Prostate gland (tissue), 2 donors: ENCODE data around the gene GALNS. TPM values are rescaled to one million over a fixed set of nuclear protein-coding genes. Genes with fewer than 3 reads are reported as not detected.

ENCODE experiments used
- DNase-seq: peaks from one replicate; pipeline ENCODE4 v3.0.0-alpha.2; 2019; ENCODE audit warnings: low spot score
- H3K27ac ChIP-seq, 2 donors: fragments of 200-600 bp; sonication (generic); 2 replicates each; pipeline ENCODE4 v1.5.1; 2017 to 2019
- H3K27me3 ChIP-seq: fragments of 200-600 bp; sonication (generic); replicated peaks from 2 replicates; pipeline ENCODE4 v1.5.1; 2019; ENCODE audit not compliant: insufficient read depth
- H3K36me3 ChIP-seq, 2 donors: fragments of 200-600 bp; sonication (generic); 1 replicate in 1 of 2; 2 replicates in 1 of 2; pipeline versions ENCODE4 v1.5.1 to v1.8.1; 2017 to 2019
- H3K4me1 ChIP-seq: fragments of 200-600 bp; sonication (generic); replicated peaks from 2 replicates; pipeline ENCODE4 v1.5.1; 2019
- H3K4me3 ChIP-seq, 2 donors: fragments of 200-600 bp; sonication (generic); 2 replicates each; pipeline ENCODE4 v1.5.1; 2017 to 2019
- H3K9me3 ChIP-seq: fragments of 200-600 bp; sonication (generic); 2 replicates; pipeline ENCODE4 v1.5.1; 2017
- POLR2A ChIP-seq: fragments of 450-650 bp; IDR thresholded peaks from one replicate; pipeline ENCODE4 v1.6.1; 2016; ENCODE audit warnings: antibody characterized with exemption, mild to moderate bottlenecking
- POLR2AphosphoS5 ChIP-seq: sonication (generic); formaldehyde crosslinking; IDR thresholded peaks from one replicate; pipeline ENCODE4 v1.6.1; 2017; ENCODE audit warnings: antibody characterized with exemption
- WGBS: methylation state at CpG from one replicate; pipeline ENCODE4 v1.1.5; 2018; 5-methylcytosine and 5-hydroxymethylcytosine counted together
- intact Hi-C: fragments of 100-400 bp; cut with DNase I; formaldehyde crosslinking; loops from one replicate; pipeline ENCODE4 v1.14.2; 2022
- total RNA-seq, 2 donors: library from RNA; depleted of rRNA; stranded (reverse); fragments of >200 nt; gene quantifications; one replicate each; pipeline ENCODE4 v1.1.0, GENCODE V29; 2016
- TF ChIP-seq, protein P1 (sequence below), 4 experiments: fragments of 200-600 bp in 2 of 4; fragments of 450-650 bp in 2 of 4; sonication (generic) in 2 of 4; IDR thresholded peaks; 1 replicate in 3 of 4; 2 replicates in 1 of 4; pipeline ENCODE4 v1.5.1; 2016 to 2019; ENCODE audit warnings: antibody characterized with exemption in 4 of 4, mild to moderate bottlenecking in 2 of 4, moderate library complexity in 2 of 4

The GALNS gene
- total RNA-seq, 2 donors from 2014 or later, result 20.4 to 75.1 TPM

DNA sequence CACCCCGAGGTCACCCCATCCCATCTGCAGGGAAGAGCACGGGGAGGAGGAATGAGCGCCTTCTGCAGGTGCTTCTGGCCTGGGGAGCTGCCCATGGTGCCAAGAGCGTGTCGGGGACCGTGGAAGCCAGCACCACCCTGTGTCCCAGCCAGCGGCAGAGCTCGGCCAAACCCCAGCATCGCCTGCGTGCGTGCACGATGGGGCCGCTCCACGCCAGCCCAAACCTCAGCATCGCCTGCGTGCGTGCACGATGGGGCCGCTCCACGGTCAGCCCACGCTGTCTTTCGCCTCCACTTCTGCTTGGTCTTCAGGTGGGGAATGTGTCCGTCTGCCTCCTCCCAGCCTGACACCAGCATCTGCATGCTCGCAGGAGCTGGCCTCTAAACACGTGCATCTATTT lies 13.9 kb downstream of the GALNS start:
- 90% methylated on average over 25 of the region's 25 CpGs for WGBS
- peaks cover 0 to 7% of the 10 kb centered on the region in 2 donors for H3K36me3 ChIP-seq
- no peaks in the 10 kb centered on the region for H3K4me1 ChIP-seq
- no peak for DNase-seq
- H3K4me3 ChIP-seq, result no peak overlapping the region
- intact Hi-C loops, result no loop called here
- H3K27ac ChIP-seq, result no peak overlapping the region
- H3K9me3 ChIP-seq, result no peaks in the 10 kb centered on the region
- no peaks in the 10 kb centered on the region for H3K27me3 ChIP-seq
- TF ChIP-seq POLR2A, result no peak
- TF ChIP-seq, protein P1, sequence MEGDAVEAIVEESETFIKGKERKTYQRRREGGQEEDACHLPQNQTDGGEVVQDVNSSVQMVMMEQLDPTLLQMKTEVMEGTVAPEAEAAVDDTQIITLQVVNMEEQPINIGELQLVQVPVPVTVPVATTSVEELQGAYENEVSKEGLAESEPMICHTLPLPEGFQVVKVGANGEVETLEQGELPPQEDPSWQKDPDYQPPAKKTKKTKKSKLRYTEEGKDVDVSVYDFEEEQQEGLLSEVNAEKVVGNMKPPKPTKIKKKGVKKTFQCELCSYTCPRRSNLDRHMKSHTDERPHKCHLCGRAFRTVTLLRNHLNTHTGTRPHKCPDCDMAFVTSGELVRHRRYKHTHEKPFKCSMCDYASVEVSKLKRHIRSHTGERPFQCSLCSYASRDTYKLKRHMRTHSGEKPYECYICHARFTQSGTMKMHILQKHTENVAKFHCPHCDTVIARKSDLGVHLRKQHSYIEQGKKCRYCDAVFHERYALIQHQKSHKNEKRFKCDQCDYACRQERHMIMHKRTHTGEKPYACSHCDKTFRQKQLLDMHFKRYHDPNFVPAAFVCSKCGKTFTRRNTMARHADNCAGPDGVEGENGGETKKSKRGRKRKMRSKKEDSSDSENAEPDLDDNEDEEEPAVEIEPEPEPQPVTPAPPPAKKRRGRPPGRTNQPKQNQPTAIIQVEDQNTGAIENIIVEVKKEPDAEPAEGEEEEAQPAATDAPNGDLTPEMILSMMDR (IDR thresholded peaks at IDR 0.05), result no peak
- TF ChIP-seq POLR2AphosphoS5, result no peak

DNA sequence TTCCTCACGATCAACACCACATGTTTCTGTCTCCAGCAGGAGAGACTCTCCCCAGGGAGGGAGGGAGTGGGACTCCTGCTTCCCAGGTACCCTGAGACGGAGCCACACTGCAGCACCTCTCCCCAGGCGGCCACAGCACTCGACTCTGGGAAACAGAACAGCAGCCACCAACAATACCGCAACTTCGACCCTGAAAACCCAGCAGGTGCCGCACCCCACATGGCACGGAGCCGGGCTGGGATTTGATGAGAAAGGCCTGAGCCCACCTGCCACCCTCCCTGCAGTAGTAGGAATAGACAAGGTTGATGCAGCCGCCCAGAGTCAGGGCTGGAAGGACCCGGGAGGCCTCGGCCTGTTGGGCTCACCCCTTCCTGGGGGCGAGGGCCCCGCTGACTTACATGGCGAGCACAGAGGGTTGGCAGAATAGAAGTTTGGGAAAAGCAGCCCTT lies 14.4 kb downstream of the GALNS start:
- Histone ChIP-seq H3K36me3 (peaks cover 0 to 7% of the 10 kb centered on the region in 2 donors), H3K9me3 (no peaks in the 10 kb centered on the region), H3K27me3 (no peaks in the 10 kb centered on the region), H3K4me3 (no peak overlapping the region), H3K4me1 (no peaks in the 10 kb centered on the region), H3K27ac (no peak overlapping the region)
- TF ChIP-seq POLR2A (no peak), POLR2AphosphoS5 (no peak)
- TF ChIP-seq, protein P1 (IDR thresholded peaks at IDR 0.05), result no peak
- intact Hi-C loops, result no loop called here
- 87% methylated on average over 15 of the region's 15 CpGs for WGBS
- DNase-seq, result no peak

DNA sequence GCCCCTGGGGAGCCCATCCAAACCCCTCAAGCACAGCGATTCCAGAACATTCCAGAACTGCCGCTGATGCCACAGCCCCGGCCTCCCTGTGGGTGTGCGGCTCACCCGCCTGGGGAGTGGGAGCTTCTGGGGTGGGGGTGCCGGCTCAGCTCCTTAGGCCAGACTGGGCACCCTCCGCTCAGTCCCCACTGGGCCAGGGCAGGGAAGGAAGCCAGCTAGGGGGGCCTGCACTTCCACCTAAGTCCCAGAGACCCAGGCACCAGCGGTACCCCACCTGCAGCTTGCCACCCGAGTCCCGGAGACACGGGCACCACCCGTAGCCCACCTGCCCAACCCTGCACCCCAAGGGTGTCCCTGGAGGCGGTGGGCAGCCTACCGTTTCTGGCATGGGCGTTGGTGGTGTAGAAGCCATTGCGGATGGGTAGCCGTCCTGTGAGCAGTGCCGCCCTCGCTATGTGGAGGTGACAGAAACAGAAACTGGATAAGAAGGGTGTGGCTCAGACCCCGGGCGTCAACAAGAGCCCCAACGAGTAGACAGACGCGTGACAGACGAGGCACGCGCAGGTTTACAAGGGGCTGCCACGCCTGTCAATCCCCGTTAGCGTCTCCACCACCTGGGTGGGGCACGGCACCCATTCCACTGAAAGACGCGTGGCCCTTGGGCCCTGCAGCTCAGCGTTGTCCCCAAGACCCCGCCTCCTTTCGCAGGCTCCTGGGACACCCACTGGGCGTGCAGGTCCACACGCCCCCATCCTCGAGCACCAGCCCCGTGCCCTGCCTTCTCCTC lies 15.0 kb downstream of the GALNS start:
- Histone ChIP-seq H3K27me3 (no peaks in the 10 kb centered on the region), H3K9me3 (no peaks in the 10 kb centered on the region), H3K27ac (no peak overlapping the region), H3K4me1 (no peaks in the 10 kb centered on the region), H3K36me3 (peaks cover 0 to 7% of the 10 kb centered on the region in 2 donors), H3K4me3 (no peak overlapping the region)
- TF ChIP-seq, protein P1 (IDR thresholded peaks at IDR 0.05), result no peak
- no peak for TF ChIP-seq POLR2AphosphoS5
- no peak for TF ChIP-seq POLR2A
- DNase-seq, result no peak
- 93% methylated on average over 38 of the region's 40 CpGs for WGBS
- intact Hi-C loops, result no loop called here

DNA sequence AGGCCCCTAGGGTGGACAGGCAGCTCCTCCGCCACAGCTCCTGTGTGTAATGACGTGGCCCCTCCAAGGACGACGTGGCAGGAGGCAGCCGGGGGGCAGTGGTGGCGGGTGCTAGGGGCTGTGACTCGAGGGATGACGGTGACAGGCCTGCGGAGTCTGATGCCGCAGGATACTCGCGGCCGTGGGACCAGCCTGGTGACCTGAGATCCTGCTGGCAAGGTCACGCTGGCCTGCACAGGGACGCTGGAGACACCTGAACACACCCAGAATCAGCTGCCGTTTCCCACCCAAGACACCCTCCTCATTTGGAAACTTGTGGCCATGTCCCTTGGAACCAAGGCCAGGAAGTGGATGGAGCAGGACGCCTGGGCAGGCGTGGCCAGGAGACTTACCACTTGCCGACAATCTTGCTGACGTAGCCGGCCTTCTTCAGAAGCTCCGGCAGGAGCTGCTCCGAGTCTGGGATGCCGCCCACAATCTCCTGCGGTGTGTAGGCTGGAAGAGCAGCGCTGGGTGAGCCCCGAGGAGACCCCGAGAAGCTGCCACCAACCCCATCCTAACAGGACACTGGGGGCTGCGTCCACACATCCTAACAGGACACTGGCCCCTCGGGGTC lies 16.0 kb downstream of the GALNS start:
- H3K27ac ChIP-seq, result no peak overlapping the region
- peaks cover 0 to 7% of the 10 kb centered on the region in 2 donors for H3K36me3 ChIP-seq
- no peak for DNase-seq
- no peaks in the 10 kb centered on the region for H3K9me3 ChIP-seq
- no peak overlapping the region for H3K4me3 ChIP-seq
- TF ChIP-seq POLR2AphosphoS5, result no peak
- TF ChIP-seq POLR2A, result no peak
- TF ChIP-seq, protein P1 (IDR thresholded peaks at IDR 0.05), result no peak
- intact Hi-C loops, result no loop called here
- no peaks in the 10 kb centered on the region for H3K4me1 ChIP-seq
- H3K27me3 ChIP-seq, result no peaks in the 10 kb centered on the region
- 93% methylated on average over 25 of the region's 30 CpGs for WGBS
